Activated CD4-positive, alpha-beta T cell treated with anti-CD3 and anti-CD28 coated beads, Interleukin-2, amount 50 U/mL, for 1 hour (primary cell): Measurements from ENCODE around the gene IQSEC1.
"Not testable (repeated sequence)": the region's sequence is repeated elsewhere in the genome, so short reads cannot be mapped to it uniquely, and the experiment has no call there.

Experiments used
- DNase-seq: peaks from one replicate; pipeline ENCODE4 v3.0.0-alpha.2; 2020

The IQSEC1 gene

DNA sequence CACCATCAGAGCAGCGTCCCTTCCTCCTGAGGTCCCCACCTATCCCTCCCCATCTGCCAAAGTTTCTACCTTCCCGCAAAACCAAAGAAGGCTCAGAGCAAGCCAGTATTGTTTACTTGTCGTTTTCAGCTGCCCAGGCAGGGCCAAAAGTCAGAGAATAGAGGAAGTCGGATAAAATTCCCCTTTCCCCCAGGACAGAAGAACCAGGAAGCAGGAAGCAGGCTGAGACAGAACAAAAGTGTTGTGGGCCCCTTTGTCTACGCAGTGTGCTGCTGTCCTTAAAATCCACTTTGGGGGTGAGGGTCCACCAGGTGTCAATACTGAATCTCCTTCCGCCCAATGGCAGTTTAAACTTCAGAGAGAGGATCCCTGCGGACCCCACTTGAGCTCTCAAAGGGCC lies 213.4 kb downstream of the IQSEC1 start:
- DNase-seq, result no peak

DNA sequence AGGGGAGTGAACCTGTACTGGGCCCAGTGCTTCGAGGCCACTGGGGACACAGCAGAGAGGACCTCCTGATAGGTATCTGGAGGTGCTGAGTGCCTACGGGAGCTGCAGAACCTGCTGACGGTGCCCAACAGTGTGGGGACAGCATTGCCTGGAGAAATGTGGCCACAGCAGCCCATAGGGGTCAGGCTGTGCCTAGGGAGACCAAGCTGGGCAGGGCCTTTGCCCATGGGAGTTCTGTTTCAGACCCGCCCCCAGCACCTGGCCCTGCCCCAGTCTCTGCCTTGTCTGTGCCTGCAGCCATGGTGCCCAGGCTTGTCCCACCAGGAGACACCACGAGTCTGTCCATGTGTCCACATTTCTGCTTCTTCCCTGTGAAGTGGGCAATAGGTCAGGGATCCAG lies 216.6 kb downstream of the IQSEC1 start:
- no peak for DNase-seq

DNA sequence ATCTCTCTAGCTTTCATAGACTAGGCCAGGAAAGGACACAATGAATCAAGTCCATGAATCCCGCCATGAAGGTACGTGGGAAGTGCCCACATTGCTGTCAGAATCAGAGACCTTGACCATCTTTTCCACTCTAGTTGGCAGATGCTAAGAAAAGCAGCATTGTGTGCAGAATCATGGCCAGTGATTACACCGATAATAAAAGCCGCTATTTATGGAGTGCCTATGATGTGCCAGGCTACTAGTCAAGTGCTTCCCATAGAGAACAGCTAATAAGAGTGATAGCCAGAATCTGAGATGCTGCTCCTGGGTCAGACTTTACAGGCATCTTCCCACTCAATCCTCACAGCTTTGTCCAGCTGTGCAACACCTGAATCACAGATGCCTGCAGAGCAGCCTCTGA lies 218.7 kb downstream of the IQSEC1 start:
- DNase-seq, result no peak

DNA sequence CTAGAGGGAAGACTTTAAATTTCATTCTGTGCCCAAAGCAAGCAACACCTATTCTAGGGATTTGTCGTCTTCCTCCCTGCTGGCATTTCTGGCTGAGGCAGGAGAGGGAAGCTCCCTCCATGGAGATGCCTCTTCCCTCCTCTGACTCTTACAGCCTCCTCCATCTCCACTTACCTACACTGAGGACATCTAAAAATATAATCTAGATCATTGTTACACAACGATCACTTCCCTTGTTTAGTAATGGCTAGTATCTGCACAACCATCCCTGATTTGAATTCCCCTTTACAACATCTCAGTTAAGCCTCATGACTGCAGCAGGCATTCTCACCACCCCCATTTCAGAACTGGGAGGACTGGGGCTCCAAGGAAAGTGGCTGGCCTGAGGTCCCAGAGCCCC lies 219.4 kb downstream of the IQSEC1 start:
- not testable (repeated sequence) for DNase-seq

DNA sequence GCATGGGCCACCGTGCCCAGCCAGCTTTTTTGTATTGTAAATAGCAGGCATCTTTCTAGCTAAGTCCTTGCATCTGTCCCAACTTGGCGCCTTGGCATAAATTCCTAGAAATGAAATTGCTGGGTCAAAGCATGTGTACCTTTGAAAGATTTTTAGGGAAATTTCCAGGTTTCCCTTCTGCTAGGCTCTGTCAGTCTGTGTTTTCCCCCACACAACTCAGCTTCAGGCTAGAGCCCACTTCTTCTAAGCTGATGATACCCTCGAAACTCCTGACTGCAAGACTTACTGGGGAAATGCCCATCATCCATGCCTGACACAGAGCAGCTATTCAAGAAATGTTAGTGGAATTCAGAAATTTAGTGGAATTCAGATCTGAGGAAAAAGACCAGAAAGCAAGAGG lies 221.0 kb downstream of the IQSEC1 start:
- no peak for DNase-seq
